IMR-90 (cell line): ENCODE measurements around the gene PCDH12. TPM values are rescaled to one million over a fixed set of nuclear protein-coding genes. Genes with fewer than 3 reads are reported as not detected.

Source experiments
- ATAC-seq: fragments of 200-7000 bp; cut with Tn5 transposase; 2 replicates; pipeline ENCODE4 v1.9.1; 2020; ENCODE audit warnings: low read depth, mild to moderate bottlenecking, moderate library complexity
- BruUV-seq: library from RNA; stranded (reverse); fragments of 400-500 nt; replicated peaks from 2 replicates; lab custom pipeline; 2021; lab: Mats Ljungman, UMichigan
- CTCF ChIA-PET: fragments of 300-600 bp; formaldehyde crosslinking; extraction: SDS; loops from one replicate; lab custom pipeline; 2021; ENCODE audit warnings: antibody characterized with exemption; lab: Yijun Ruan, JAX
- POLR2A ChIA-PET: fragments of 300-600 bp; sonication (Branson Sonifier 250); formaldehyde crosslinking; loops from one replicate; lab custom pipeline; 2022; ENCODE audit warnings: antibody characterized with exemption; ENCODE audit not compliant: unreplicated experiment; lab: Charles Lee
- DNase-seq: peaks from one replicate; pipeline ENCODE4 v3.0.0; 2013
- H2AFZ ChIP-seq: replicated peaks from 2 replicates; pipeline ENCODE3; 2013; ENCODE audit warnings: low read length, mild to moderate bottlenecking; ENCODE audit not compliant: poor library complexity
- H2AK5ac ChIP-seq: 2 replicates; pipeline ENCODE4 v1.6.1; 2013; ENCODE audit warnings: low read depth, low read length, inconsistent platforms
- H2AK9ac ChIP-seq: replicated peaks from 2 replicates; pipeline ENCODE3; 2013; ENCODE audit warnings: mild to moderate bottlenecking, low read depth, low read length, moderate library complexity; ENCODE audit not compliant: poor library complexity
- H2BK120ac ChIP-seq: 2 replicates; pipeline ENCODE4 v1.6.1; 2013; ENCODE audit warnings: low read depth, low read length, inconsistent platforms
- H2BK15ac ChIP-seq: 3 replicates; pipeline ENCODE4 v1.6.1; 2013; ENCODE audit warnings: low read depth, low read length, inconsistent platforms
- H2BK20ac ChIP-seq: 2 replicates; pipeline ENCODE4 v1.6.1; 2013; ENCODE audit warnings: low read depth, mild to moderate bottlenecking, inconsistent platforms, low read length, moderate library complexity
- H2BK5ac ChIP-seq: 2 replicates; pipeline ENCODE4 v1.6.1; 2013; ENCODE audit warnings: mild to moderate bottlenecking, low read depth, low read length, inconsistent platforms; ENCODE audit not compliant: poor library complexity, severe bottlenecking
- H3K14ac ChIP-seq: replicated peaks from 2 replicates; pipeline ENCODE4 v1.6.1; 2013; ENCODE audit warnings: low read depth, low read length, inconsistent platforms
- H3K18ac ChIP-seq: 2 replicates; pipeline ENCODE4 v1.6.1; 2013; ENCODE audit warnings: low read depth, low read length, control low read depth
- H3K23ac ChIP-seq: 2 replicates; pipeline ENCODE4 v1.6.1; 2013; ENCODE audit warnings: low read depth, low read length, inconsistent platforms
- H3K27ac ChIP-seq: 2 replicates; pipeline ENCODE4 v1.5.1; 2013; ENCODE audit warnings: mild to moderate bottlenecking, control low read depth, low read length; ENCODE audit not compliant: insufficient read depth
- H3K27me3 ChIP-seq: 2 replicates; pipeline ENCODE4 v1.6.1; 2013; ENCODE audit warnings: low read length; ENCODE audit not compliant: control insufficient read depth, insufficient read depth
- H3K36me3 ChIP-seq: 2 replicates; pipeline ENCODE4 v1.6.1; 2013; ENCODE audit warnings: low read length, mixed read lengths; ENCODE audit not compliant: control insufficient read depth, insufficient read depth
- H3K4ac ChIP-seq: 2 replicates; pipeline ENCODE4 v1.6.1; 2013; ENCODE audit warnings: low read depth, low read length, inconsistent platforms
- H3K4me1 ChIP-seq: 2 replicates; pipeline ENCODE4 v1.6.1; 2013; ENCODE audit warnings: low read length, mixed read lengths; ENCODE audit not compliant: control insufficient read depth, insufficient read depth
- H3K4me2 ChIP-seq: 2 replicates; pipeline ENCODE4 v1.6.1; 2013; ENCODE audit warnings: low read depth, mild to moderate bottlenecking, control low read depth, low read length, moderate library complexity
- H3K4me3 ChIP-seq: 2 replicates; pipeline ENCODE4 v1.5.1; 2013; ENCODE audit warnings: low read depth, mild to moderate bottlenecking, control low read depth, low read length, moderate library complexity; ENCODE audit not compliant: insufficient read depth
- H3K56ac ChIP-seq: 2 replicates; pipeline ENCODE4 v1.6.1; 2013; ENCODE audit warnings: low read length, inconsistent platforms; ENCODE audit not compliant: insufficient read depth; ENCODE audit errors: extremely low read depth
- H3K79me1 ChIP-seq, 2 experiments: 2 replicates each; pipeline ENCODE4 v1.6.1; 2013; ENCODE audit warnings: low read length in 2 of 2, inconsistent platforms in 1 of 2, low read depth in 1 of 2
- H3K9ac ChIP-seq: 2 replicates; pipeline ENCODE4 v1.6.1; 2013; ENCODE audit warnings: low read depth, low read length, control low read depth
- H3K9me1 ChIP-seq: 2 replicates; pipeline ENCODE4 v1.6.1; 2013; ENCODE audit warnings: low read length, inconsistent platforms; ENCODE audit not compliant: insufficient read depth
- H3K9me3 ChIP-seq: 2 replicates; pipeline ENCODE4 v1.6.1; 2013; ENCODE audit warnings: low read length; ENCODE audit not compliant: control insufficient read depth, insufficient read depth
- H4K20me1 ChIP-seq: 2 replicates; pipeline ENCODE4 v1.6.1; 2013; ENCODE audit warnings: low read length, inconsistent platforms; ENCODE audit not compliant: insufficient read depth
- H4K5ac ChIP-seq: 2 replicates; pipeline ENCODE4 v1.6.1; 2013; ENCODE audit warnings: mild to moderate bottlenecking, low read depth, low read length, control low read depth
- H4K8ac ChIP-seq, 2 experiments: 2 replicates each; pipeline ENCODE4 v1.6.1; 2013; ENCODE audit warnings: low read depth in 2 of 2, low read length in 2 of 2, control low read depth in 1 of 2, inconsistent platforms in 1 of 2
- H4K91ac ChIP-seq: 2 replicates; pipeline ENCODE4 v1.6.1; 2013; ENCODE audit warnings: low read depth, low read length, inconsistent platforms; ENCODE audit not compliant: insufficient read depth
- CTCF ChIP-seq: conservative IDR thresholded peaks from 2 replicates; pipeline ENCODE4 v1.5.1; 2012; ENCODE audit warnings: mild to moderate bottlenecking, low read depth, low read length, improper control_type of control experiment
- FOS ChIP-seq: fragments of 150-350 bp; IDR thresholded peaks from 2 replicates; pipeline ENCODE4 v1.6.1; 2016; ENCODE audit warnings: low read depth, low read length
- MAFK ChIP-seq: IDR thresholded peaks from 2 replicates; pipeline ENCODE4 v1.6.1; 2012; ENCODE audit warnings: low read depth, low read length, improper control_type of control experiment
- RAD21 ChIP-seq: IDR thresholded peaks from 2 replicates; pipeline ENCODE4 v1.6.1; 2012; ENCODE audit warnings: low read length, improper control_type of control experiment
- RCOR1 ChIP-seq: IDR thresholded peaks from 2 replicates; pipeline ENCODE4 v1.6.1; 2012; ENCODE audit warnings: mild to moderate bottlenecking, low read length, improper control_type of control experiment; ENCODE audit not compliant: insufficient replicate concordance
- RFX5 ChIP-seq: IDR thresholded peaks from 2 replicates; pipeline ENCODE4 v1.8.0; 2012; ENCODE audit warnings: low read depth, mild to moderate bottlenecking, low read length, moderate library complexity
- WGBS, 2 experiments: methylation state at CpG; one replicate each; pipeline versions ENCODE4 v1.1.5 to v1.1.7; 2013; ENCODE audit warnings: missing lambda C conversion rate in 2 of 2; ENCODE audit not compliant: insufficient read length in 1 of 2; ENCODE audit errors: extremely low coverage in 2 of 2; 5-methylcytosine and 5-hydroxymethylcytosine counted together
- dilution Hi-C: fragments of 300-500 bp; cut with HindIII; formaldehyde crosslinking; loops from one replicate; pipeline ENCODE4 v1.14.3; 2018; ENCODE audit warnings: low sequenced_read_pairs; ENCODE audit not compliant: unreplicated experiment
- in situ Hi-C: fragments of 300-500 bp; cut with MboI; formaldehyde crosslinking; loops from 3 replicates; pipeline ENCODE4 v1.14.3; 2019; ENCODE audit warnings: low sequenced_read_pairs, inconsistent platforms, mixed read lengths
- intact Hi-C: fragments of 100-400 bp; cut with micrococcal nuclease; formaldehyde crosslinking; loops from 2 replicates; pipeline ENCODE4 v1.10.0; 2022
- polyA plus RNA-seq, 3 experiments: library from polyadenylated mRNA; depleted of rRNA; stranded (reverse); fragments of >200 nt; gene quantifications; 2 replicates each; pipeline ENCODE4 v1.2.3, GENCODE V29; 2012; ENCODE audit warnings: low replicate concordance in 1 of 3
- total RNA-seq: library from RNA; depleted of rRNA; stranded (reverse); fragments of >200 nt; gene quantifications from 2 replicates; pipeline ENCODE4 v1.2.3, GENCODE V29; 2012

PCDH12 gene
- total and polyA plus RNA-seq, 2 of the 4 experiments (the other 2 are of a cell fraction): 0.02 to 0.18 TPM

DNA sequence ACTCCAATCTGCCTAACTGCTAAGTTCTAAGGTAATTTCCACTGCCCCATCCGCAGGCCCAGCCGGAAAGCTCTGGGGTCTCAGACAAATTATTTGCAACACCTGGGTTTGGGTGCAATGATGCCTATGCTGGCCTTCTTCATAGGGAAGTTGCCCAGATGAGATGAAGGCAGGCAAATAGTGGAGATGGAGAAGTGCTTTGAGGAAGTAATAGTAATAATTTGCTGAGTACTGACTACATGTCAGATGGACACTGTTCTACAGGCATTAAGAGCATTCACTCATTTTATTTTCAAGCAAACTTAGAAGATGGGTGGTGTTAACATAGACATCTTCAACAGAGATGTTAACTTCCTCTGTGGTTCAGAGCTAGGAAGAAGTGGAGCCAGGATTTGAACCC lies 3.8 kb downstream of the PCDH12 start:
- Histone ChIP-seq H2AK5ac (no peak overlapping the region), H2BK20ac (no peak overlapping the region), H3K27ac (no peak overlapping the region), H2AFZ (no peak overlapping the region), H4K91ac (no peak overlapping the region), H3K9me1 (no peaks in the 10 kb centered on the region), H3K4me3 (no peak overlapping the region), H3K79me1 (no peaks in the 10 kb centered on the region), H4K8ac (no peak overlapping the region), H3K4ac (no peak overlapping the region), H2BK15ac (no peak overlapping the region), H3K56ac (no peak overlapping the region), H3K27me3 (peaks cover 28% of the 10 kb centered on the region), H3K4me2 (no peak overlapping the region), H2BK5ac (no peak overlapping the region), H4K5ac (no peak overlapping the region), H2AK9ac (no peak overlapping the region), H2BK120ac (no peak overlapping the region), H3K14ac (no peak overlapping the region), H3K23ac (no peak overlapping the region), H4K20me1 (no peaks in the 10 kb centered on the region), H3K36me3 (no peaks in the 10 kb centered on the region), H3K18ac (no peak overlapping the region), H3K9me3 (no peaks in the 10 kb centered on the region), H3K4me1 (no peaks in the 10 kb centered on the region), H3K9ac (no peak overlapping the region)
- ChIA-PET CTCF (no interaction called here), POLR2A (no interaction called here)
- DNase-seq (no peak), ATAC-seq (no peak)
- no peak for TF ChIP-seq RFX5
- no peak for TF ChIP-seq MAFK
- TF ChIP-seq RCOR1: no peak
- TF ChIP-seq RAD21: no peak
- TF ChIP-seq CTCF: no peak
- TF ChIP-seq FOS: no peak
- no CpG with 5 or more reads among the region's 2 CpGs for WGBS, 2 experiments
- in situ Hi-C loops: no loop called here
- dilution Hi-C loops: no loop called here
- intact Hi-C loops: no loop called here
- no TSS peak for BruUV-seq
